Endothelial cell of umbilical vein (primary cell): ENCODE results near the gene MLIP. TPM values are rescaled to one million over a fixed set of nuclear protein-coding genes. Genes with fewer than 3 reads are reported as not detected.

Experiments used
- BruUV-seq: library from RNA; stranded (reverse); fragments of 400-500 nt; replicated peaks from 2 replicates; lab custom pipeline; 2021; lab: Mats Ljungman, UMichigan
- CTCF ChIA-PET: fragments of 300-600, 350-600 bp; sonication (Branson Sonifier 250); formaldehyde crosslinking; loops from one replicate; lab custom pipeline; 2021; ENCODE audit warnings: antibody characterized with exemption, inconsistent platforms; lab: Charles Lee
- POLR2A ChIA-PET: fragments of 300-600, 350-600 bp; sonication (Branson Sonifier 250); formaldehyde crosslinking; loops from one replicate; lab custom pipeline; 2021; ENCODE audit warnings: antibody characterized with exemption, inconsistent platforms; lab: Charles Lee
- DNase-seq: peaks from one replicate; pipeline ENCODE4 v3.0.0-alpha.2; 2011; ENCODE audit warnings: low read depth, low spot score
- FAIRE-seq: peaks from 2 replicates; lab custom pipeline; 2011; peaks lifted over from hg19 to GRCh38; lab: Jason Lieb, UNC
- H2AFZ ChIP-seq: 2 replicates; pipeline ENCODE4 v1.6.0; 2012; ENCODE audit warnings: low read depth, low read length, control low read depth, inconsistent platforms
- H3K27ac ChIP-seq: 2 replicates; pipeline ENCODE4 v1.5.1; 2011; ENCODE audit warnings: low read depth, mild to moderate bottlenecking, control low read depth, low read length, moderate library complexity; ENCODE audit not compliant: insufficient read depth
- H3K27me3 ChIP-seq, 2 experiments: 2 replicates each; pipeline versions ENCODE4 v1.6.0 to v1.6.1; 2011; ENCODE audit warnings: low read length in 2 of 2, mixed read lengths in 1 of 2; ENCODE audit not compliant: control insufficient read depth in 2 of 2, insufficient read depth in 2 of 2
- H3K36me3 ChIP-seq, 2 experiments: 2 replicates in 1 of 2; 3 replicates in 1 of 2; pipeline ENCODE4 v1.5.1; 2011; ENCODE audit warnings: low read length in 2 of 2, mild to moderate bottlenecking in 1 of 2, moderate library complexity in 1 of 2; ENCODE audit not compliant: control insufficient read depth in 2 of 2, insufficient read depth in 2 of 2; ENCODE audit errors: extremely low read depth in 1 of 2
- H3K4me1 ChIP-seq: 3 replicates; pipeline ENCODE4 v1.5.1; 2011; ENCODE audit warnings: mild to moderate bottlenecking, low read length; ENCODE audit not compliant: control insufficient read depth, insufficient read depth; ENCODE audit errors: extremely low read depth
- H3K4me2 ChIP-seq: 2 replicates; pipeline ENCODE4 v1.6.1; 2011; ENCODE audit warnings: low read length, control low read depth, mixed read lengths; ENCODE audit not compliant: insufficient read depth
- H3K4me3 ChIP-seq, 3 experiments: fragments of 200-600 bp in 1 of 3; sonication (generic), shearing (Covaris generic) in 1 of 3; replicated peaks in 1 of 3; 2 replicates each; pipeline ENCODE4 v1.5.1; 2011 to 2016; ENCODE audit warnings: control low read depth in 3 of 3, low read length in 3 of 3, mild to moderate bottlenecking in 2 of 3, inconsistent platforms in 1 of 3, low read depth in 1 of 3, moderate library complexity in 1 of 3; ENCODE audit not compliant: insufficient read depth in 1 of 3
- H3K79me2 ChIP-seq: 2 replicates; pipeline ENCODE4 v1.6.0; 2012; ENCODE audit warnings: low read length, inconsistent platforms; ENCODE audit not compliant: control insufficient read depth, insufficient read depth
- H3K9ac ChIP-seq: replicated peaks from 2 replicates; pipeline ENCODE3; 2011; ENCODE audit warnings: low read length, control low read depth; ENCODE audit not compliant: insufficient read depth; ENCODE audit errors: extremely low read depth
- H3K9me1 ChIP-seq: replicated peaks from 3 replicates; pipeline ENCODE4 v1.6.0; 2011; ENCODE audit warnings: mild to moderate bottlenecking, low read length; ENCODE audit not compliant: control insufficient read depth, insufficient read depth; ENCODE audit errors: extremely low read depth
- H3K9me3 ChIP-seq: replicated peaks from 2 replicates; pipeline ENCODE4 v1.5.1; 2012; ENCODE audit warnings: low read length, inconsistent platforms; ENCODE audit not compliant: control insufficient read depth, insufficient read depth
- H4K20me1 ChIP-seq: replicated peaks from 2 replicates; pipeline ENCODE3; 2011; ENCODE audit warnings: mild to moderate bottlenecking, low read length; ENCODE audit not compliant: control insufficient read depth, insufficient read depth; ENCODE audit errors: extremely low read depth
- CTCF ChIP-seq, 2 donors: IDR thresholded peaks; 1 replicate in 1 of 2; 2 replicates in 1 of 2; pipeline ENCODE4 v1.5.1; 2011; ENCODE audit warnings: low read length in 2 of 2, mild to moderate bottlenecking in 2 of 2, moderate library complexity in 2 of 2, control low read depth in 1 of 2, inconsistent platforms in 1 of 2, low read depth in 1 of 2; ENCODE audit not compliant: insufficient read depth in 1 of 2; ENCODE audit errors: extremely low read depth in 1 of 2
- EZH2 ChIP-seq: IDR thresholded peaks from 2 replicates; pipeline ENCODE4 v1.6.1; 2012; ENCODE audit warnings: borderline replicate concordance, low read depth, mild to moderate bottlenecking, moderate library complexity, low read length, inconsistent platforms; ENCODE audit not compliant: severe bottlenecking
- FOS ChIP-seq: IDR thresholded peaks from 2 replicates; pipeline ENCODE4 v1.6.1; 2011; ENCODE audit warnings: mild to moderate bottlenecking, low read length, moderate library complexity, borderline replicate concordance; ENCODE audit not compliant: insufficient read depth
- GATA2 ChIP-seq: IDR thresholded peaks from 2 replicates; pipeline ENCODE4 v1.7.0; 2011; ENCODE audit warnings: low read depth, mild to moderate bottlenecking, moderate library complexity, mixed read lengths, low read length; ENCODE audit not compliant: insufficient read length, insufficient read depth
- JUN ChIP-seq: IDR thresholded peaks from 2 replicates; pipeline ENCODE4 v1.6.1; 2011; ENCODE audit warnings: borderline replicate concordance, low read depth; ENCODE audit not compliant: insufficient read length, insufficient read depth
- MYC ChIP-seq: IDR thresholded peaks from one replicate; pipeline ENCODE4 v1.6.1; 2011; ENCODE audit warnings: mild to moderate bottlenecking, low read depth, low read length
- POLR2A ChIP-seq: IDR thresholded peaks from 2 replicates; pipeline ENCODE4 v1.6.1; 2012; ENCODE audit warnings: low read depth, mild to moderate bottlenecking, control low read depth, low read length
- POLR2AphosphoS5 ChIP-seq: IDR thresholded peaks from 2 replicates; pipeline ENCODE4 v1.6.1; 2012; ENCODE audit warnings: low read depth, mild to moderate bottlenecking, control low read depth, low read length, moderate library complexity; ENCODE audit not compliant: insufficient read depth
- dilution Hi-C: fragments of 300-500 bp; cut with MboI; formaldehyde crosslinking; loops from one replicate; pipeline ENCODE4 v1.15.0; 2019; ENCODE audit warnings: low sequenced_read_pairs; ENCODE audit not compliant: extremely low pct_ligation_motif_present
- intact Hi-C: fragments of 100-400 bp; cut with micrococcal nuclease; formaldehyde crosslinking; loops from one replicate; pipeline ENCODE4 v1.10.0; 2022
- polyA plus RNA-seq, 4 experiments: library from polyadenylated mRNA; depleted of rRNA in 3 of 4; stranded (reverse) in 3 of 4; unstranded in 1 of 4; fragments of >200 nt; gene quantifications; 2 replicates each; pipeline versions ENCODE4 v1.2.1 to v1.2.3, GENCODE V29; 2011 to 2012; ENCODE audit warnings: missing spikeins in 1 of 4
- total RNA-seq: library from RNA; stranded (reverse); gene quantifications from 2 replicates; pipeline ENCODE4 v1.2.3, GENCODE V29; 2021
- TF ChIP-seq, protein P1 (sequence below): IDR thresholded peaks from 2 replicates; pipeline ENCODE4 v1.6.1; 2011; ENCODE audit not compliant: insufficient read depth, insufficient read length

MLIP gene
- total and polyA plus RNA-seq, 2 donors (not counting 3 experiments of a cell fraction or from before 2014, with no cell fraction given): 4.1 to 11.6 TPM

DNA sequence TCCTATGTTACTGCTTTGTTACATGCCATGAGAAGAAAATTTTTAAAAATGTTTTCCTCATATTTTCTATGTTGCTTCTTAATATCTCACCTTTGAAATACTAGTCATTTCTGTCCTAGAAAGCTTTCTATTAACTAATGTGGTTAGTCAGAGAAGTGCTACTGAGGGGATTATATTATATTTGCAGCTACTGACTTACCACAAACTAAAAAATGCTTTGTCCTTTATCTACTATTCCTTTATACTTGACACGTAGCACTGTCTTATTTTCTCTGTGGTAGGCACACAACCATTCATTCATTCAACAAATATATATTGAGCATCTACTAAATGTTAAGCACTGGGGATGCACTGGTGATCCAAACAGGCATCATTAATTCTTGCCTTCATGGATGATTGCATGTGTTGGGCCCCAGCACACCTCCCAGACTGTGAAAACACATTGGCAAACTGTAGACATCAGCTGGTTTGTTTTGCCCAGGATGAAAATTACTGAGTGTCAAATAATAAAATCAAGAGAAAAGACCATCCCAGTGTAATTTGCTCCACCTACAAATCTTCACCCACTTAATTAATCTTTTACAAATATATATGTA lies 10.7 kb upstream of the MLIP start:
- Histone ChIP-seq H3K4me2 (no peak overlapping the region), H2AFZ (no peak overlapping the region), H3K9ac (no peak overlapping the region), H3K79me2 (no peaks in the 10 kb centered on the region), H3K36me3 (no peaks in the 10 kb centered on the region), H3K27ac (no peak overlapping the region), H3K9me1 (no peaks in the 10 kb centered on the region), H3K27me3 (no peaks in the 10 kb centered on the region), H3K9me3 (no peaks in the 10 kb centered on the region), H3K4me1 (no peaks in the 10 kb centered on the region), H3K4me3 (no peak overlapping the region), H4K20me1 (no peaks in the 10 kb centered on the region)
- no TSS peak for BruUV-seq
- TF ChIP-seq EZH2: no peak
- TF ChIP-seq, protein P1, sequence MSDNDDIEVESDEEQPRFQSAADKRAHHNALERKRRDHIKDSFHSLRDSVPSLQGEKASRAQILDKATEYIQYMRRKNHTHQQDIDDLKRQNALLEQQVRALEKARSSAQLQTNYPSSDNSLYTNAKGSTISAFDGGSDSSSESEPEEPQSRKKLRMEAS: no peak
- TF ChIP-seq POLR2A: no peak
- TF ChIP-seq GATA2: no peak
- TF ChIP-seq POLR2AphosphoS5: no peak
- no peak for TF ChIP-seq JUN
- TF ChIP-seq CTCF (IDR thresholded peaks at IDR 0.05; ENCODE audit: extremely low read depth in 1 of 2, insufficient read depth in 1 of 2, low read depth in 1 of 2, low read length in 2 of 2): no peak
- no peak for TF ChIP-seq MYC
- TF ChIP-seq FOS: no peak
- dilution Hi-C loops: no loop called here
- intact Hi-C loops: no loop called here
- DNase-seq (no peak), FAIRE-seq (no peak)
- CTCF ChIA-PET: interaction anchor here (0.6 to 1.7 kb wide), 10 partner anchors 10 to 519 kb away, joined by 3 to 5 read pairs (median 3); partner anchors contain the start of gene MLIP
- POLR2A ChIA-PET: no interaction called here
